DND-41 (cell line): ENCODE measurements around the gene NDUFA12.

Experiments used
- EZH2 ChIP-seq: IDR thresholded peaks from 3 replicates; pipeline ENCODE4 v1.6.1; 2012; ENCODE audit warnings: borderline replicate concordance, low read depth, mild to moderate bottlenecking, moderate library complexity, low read length, inconsistent platforms; ENCODE audit not compliant: severe bottlenecking
- TF ChIP-seq, protein P1 (sequence below): IDR thresholded peaks from 2 replicates; pipeline ENCODE4 v1.5.1; 2012; ENCODE audit warnings: borderline replicate concordance, low read length, moderate library complexity, mild to moderate bottlenecking; ENCODE audit not compliant: poor library complexity, severe bottlenecking; ENCODE audit errors: extremely low read depth

DNA sequence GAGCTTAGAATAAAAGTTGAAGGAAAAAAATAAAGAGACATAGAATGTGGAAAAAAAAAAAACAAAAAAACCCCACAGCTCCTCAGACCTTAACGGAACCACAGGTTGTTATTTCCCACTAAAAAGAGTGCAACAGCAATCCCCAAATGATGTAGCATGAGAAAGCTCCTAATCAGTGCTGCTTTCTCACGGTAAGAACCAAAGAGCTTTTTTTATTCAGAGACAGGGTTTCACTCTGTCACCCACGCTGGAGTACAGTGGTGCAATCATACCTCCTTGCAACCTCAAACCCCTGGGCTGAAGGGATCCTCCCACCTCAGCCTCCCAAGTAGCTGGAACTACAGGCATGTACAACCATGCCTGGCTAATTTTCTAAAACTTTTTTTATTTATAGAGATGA, 13.3 kb downstream of the NDUFA12 start:
- TF ChIP-seq, protein P1, sequence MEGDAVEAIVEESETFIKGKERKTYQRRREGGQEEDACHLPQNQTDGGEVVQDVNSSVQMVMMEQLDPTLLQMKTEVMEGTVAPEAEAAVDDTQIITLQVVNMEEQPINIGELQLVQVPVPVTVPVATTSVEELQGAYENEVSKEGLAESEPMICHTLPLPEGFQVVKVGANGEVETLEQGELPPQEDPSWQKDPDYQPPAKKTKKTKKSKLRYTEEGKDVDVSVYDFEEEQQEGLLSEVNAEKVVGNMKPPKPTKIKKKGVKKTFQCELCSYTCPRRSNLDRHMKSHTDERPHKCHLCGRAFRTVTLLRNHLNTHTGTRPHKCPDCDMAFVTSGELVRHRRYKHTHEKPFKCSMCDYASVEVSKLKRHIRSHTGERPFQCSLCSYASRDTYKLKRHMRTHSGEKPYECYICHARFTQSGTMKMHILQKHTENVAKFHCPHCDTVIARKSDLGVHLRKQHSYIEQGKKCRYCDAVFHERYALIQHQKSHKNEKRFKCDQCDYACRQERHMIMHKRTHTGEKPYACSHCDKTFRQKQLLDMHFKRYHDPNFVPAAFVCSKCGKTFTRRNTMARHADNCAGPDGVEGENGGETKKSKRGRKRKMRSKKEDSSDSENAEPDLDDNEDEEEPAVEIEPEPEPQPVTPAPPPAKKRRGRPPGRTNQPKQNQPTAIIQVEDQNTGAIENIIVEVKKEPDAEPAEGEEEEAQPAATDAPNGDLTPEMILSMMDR, result no peak
- no peak for TF ChIP-seq EZH2
